ENCODE measurements around the gene PASK. TPM values are rescaled to one million over a fixed set of nuclear protein-coding genes. Genes with fewer than 3 reads are reported as not detected.
"Not testable (repeated sequence)": the region's sequence is repeated elsewhere in the genome, so short reads cannot be mapped to it uniquely, and the experiment has no call there.

Gene PASK
- polyA plus RNA-seq, 1 donor (not counting 4 experiments of a cell fraction or from before 2014, with no cell fraction given): 4.3 TPM

GRCh38 chr2:241107031-241107783 is 42.1 kb downstream of the PASK start:
- no peak for FAIRE-seq
- Histone ChIP-seq H3K9ac (ENCODE audit: control insufficient read depth, extremely low read depth, insufficient read depth, low read length) (no peak overlapping the region), H4K20me1 (ENCODE audit: control insufficient read depth, extremely low read depth, insufficient read depth, low read length) (no peaks in the 10 kb centered on the region), H3K9me1 (ENCODE audit: control insufficient read depth, extremely low read depth, insufficient read depth, low read length) (no peaks in the 10 kb centered on the region), H3K4me2 (ENCODE audit: control insufficient read depth, extremely low read depth, insufficient read depth, low read depth, low read length) (no peak overlapping the region), H3K4me1 (ENCODE audit: control insufficient read depth, extremely low read depth, insufficient read depth, low read length) (no peaks in the 10 kb centered on the region), H3K36me3 (ENCODE audit: control insufficient read depth in 2 of 2, extremely low read depth in 1 of 2, insufficient read depth in 2 of 2, low read length in 2 of 2) (peaks cover 0 to 4% of the 10 kb centered on the region in 2 experiments), H3K79me2 (ENCODE audit: control insufficient read depth, insufficient read depth, low read length) (no peaks in the 10 kb centered on the region), H2AFZ (ENCODE audit: control insufficient read depth, low read length) (no peak overlapping the region), H3K9me3 (ENCODE audit: control insufficient read depth, low read depth, low read length) (no peaks in the 10 kb centered on the region), H3K4me3 (ENCODE audit: control insufficient read depth in 2 of 3, extremely low read depth in 1 of 3, insufficient read depth in 2 of 3, low read depth in 1 of 3, low read length in 3 of 3) (no peak overlapping the region), H3K27ac (ENCODE audit: control insufficient read depth, insufficient read depth, low read length) (no peak overlapping the region), H3K27me3 (ENCODE audit: control insufficient read depth, extremely low read depth, insufficient read depth, low read length) (no peaks in the 10 kb centered on the region)
- dilution Hi-C loops (cut with MboI; ENCODE audit: extremely low pct_ligation_motif_present, low sequenced_read_pairs): no loop called here
- DNase-seq (ENCODE audit: low read depth, low spot score): no peak
- TF ChIP-seq EZH2 (IDR thresholded peaks at IDR 0.05; ENCODE audit: low read length) (no peak), CTCF (optimal IDR thresholded peaks at IDR 0.05 in 1 of 3, IDR thresholded peaks at IDR 0.05 in 1 of 3, conservative IDR thresholded peaks at IDR 0.05 in 1 of 3; ENCODE audit: extremely low read depth in 1 of 3, insufficient read depth in 2 of 3, low read length in 3 of 3) (no peak)

GRCh38 chr2:241105641-241106040 is 43.6 kb downstream of the PASK start:
- Histone ChIP-seq H3K36me3 (ENCODE audit: control insufficient read depth in 2 of 2, extremely low read depth in 1 of 2, insufficient read depth in 2 of 2, low read length in 2 of 2) (peaks cover 0 to 4% of the 10 kb centered on the region in 2 experiments), H3K27ac (ENCODE audit: control insufficient read depth, insufficient read depth, low read length) (no peak overlapping the region), H3K27me3 (ENCODE audit: control insufficient read depth, extremely low read depth, insufficient read depth, low read length) (no peaks in the 10 kb centered on the region), H2AFZ (ENCODE audit: control insufficient read depth, low read length) (no peak overlapping the region), H3K9ac (ENCODE audit: control insufficient read depth, extremely low read depth, insufficient read depth, low read length) (no peak overlapping the region), H3K4me3 (ENCODE audit: control insufficient read depth in 2 of 3, extremely low read depth in 1 of 3, insufficient read depth in 2 of 3, low read depth in 1 of 3, low read length in 3 of 3) (no peak overlapping the region), H4K20me1 (ENCODE audit: control insufficient read depth, extremely low read depth, insufficient read depth, low read length) (no peaks in the 10 kb centered on the region), H3K9me1 (ENCODE audit: control insufficient read depth, extremely low read depth, insufficient read depth, low read length) (no peaks in the 10 kb centered on the region), H3K9me3 (ENCODE audit: control insufficient read depth, low read depth, low read length) (no peaks in the 10 kb centered on the region), H3K4me2 (ENCODE audit: control insufficient read depth, extremely low read depth, insufficient read depth, low read depth, low read length) (no peak overlapping the region), H3K79me2 (ENCODE audit: control insufficient read depth, insufficient read depth, low read length) (peaks cover 9% of the 10 kb centered on the region), H3K4me1 (ENCODE audit: control insufficient read depth, extremely low read depth, insufficient read depth, low read length) (no peaks in the 10 kb centered on the region)
- dilution Hi-C loops (cut with MboI; ENCODE audit: extremely low pct_ligation_motif_present, low sequenced_read_pairs): no loop called here
- FAIRE-seq (no peak), DNase-seq (ENCODE audit: low read depth, low spot score) (no peak)
- TF ChIP-seq CTCF (optimal IDR thresholded peaks at IDR 0.05 in 1 of 3, IDR thresholded peaks at IDR 0.05 in 1 of 3, conservative IDR thresholded peaks at IDR 0.05 in 1 of 3; ENCODE audit: extremely low read depth in 1 of 3, insufficient read depth in 2 of 3, low read length in 3 of 3): no peak
- no peak for TF ChIP-seq EZH2 (IDR thresholded peaks at IDR 0.05; ENCODE audit: low read length)

- H3K27ac ChIP-seq (ENCODE audit: control insufficient read depth, insufficient read depth, low read length); DNase-seq (ENCODE audit: low read depth, low spot score); H3K4me3 ChIP-seq (ENCODE audit: control insufficient read depth in 2 of 3, extremely low read depth in 1 of 3, insufficient read depth in 2 of 3, low read depth in 1 of 3, low read length in 3 of 3); H3K9me3 ChIP-seq (ENCODE audit: control insufficient read depth, low read depth, low read length); FAIRE-seq; H3K27me3 ChIP-seq (ENCODE audit: control insufficient read depth, extremely low read depth, insufficient read depth, low read length); H3K9me1 ChIP-seq (ENCODE audit: control insufficient read depth, extremely low read depth, insufficient read depth, low read length); H3K4me2 ChIP-seq (ENCODE audit: control insufficient read depth, extremely low read depth, insufficient read depth, low read depth, low read length); dilution Hi-C loops (cut with MboI; ENCODE audit: extremely low pct_ligation_motif_present, low sequenced_read_pairs); H2AFZ ChIP-seq (ENCODE audit: control insufficient read depth, low read length); H4K20me1 ChIP-seq (ENCODE audit: control insufficient read depth, extremely low read depth, insufficient read depth, low read length); H3K4me1 ChIP-seq (ENCODE audit: control insufficient read depth, extremely low read depth, insufficient read depth, low read length); H3K9ac ChIP-seq (ENCODE audit: control insufficient read depth, extremely low read depth, insufficient read depth, low read length); H3K36me3 ChIP-seq (ENCODE audit: control insufficient read depth in 2 of 2, extremely low read depth in 1 of 2, insufficient read depth in 2 of 2, low read length in 2 of 2): not testable (repeated sequence)
- peaks cover 17% of the 10 kb centered on the region for H3K79me2 ChIP-seq (ENCODE audit: control insufficient read depth, insufficient read depth, low read length)
Observed at GRCh38 chr2:241104611-241105010, 44.7 kb downstream of the PASK start.
